Astrocyte (in vitro differentiated cells and primary cell): ENCODE results near the gene CNOT4. TPM values are rescaled to one million over a fixed set of nuclear protein-coding genes. Genes with fewer than 3 reads are reported as not detected.

Experiments used
- DNase-seq: peaks from one replicate; pipeline ENCODE4 v3.0.0-alpha.2; 2010; ENCODE audit warnings: low read depth
- FAIRE-seq: peaks from 2 replicates; lab custom pipeline; 2011; peaks lifted over from hg19 to GRCh38; lab: Jason Lieb, UNC
- H2AFZ ChIP-seq: 2 replicates; pipeline ENCODE4 v1.6.0; 2012; ENCODE audit warnings: low read depth, low read length, inconsistent platforms
- H3K27ac ChIP-seq: 2 replicates; pipeline ENCODE4 v1.5.1; 2011; ENCODE audit warnings: low read depth, low read length, inconsistent platforms
- H3K27me3 ChIP-seq: 2 replicates; pipeline ENCODE4 v1.6.0; 2011; ENCODE audit warnings: low read length, inconsistent platforms; ENCODE audit not compliant: insufficient read depth
- H3K36me3 ChIP-seq: 2 replicates; pipeline ENCODE4 v1.5.1; 2011; ENCODE audit warnings: low read length, inconsistent platforms; ENCODE audit not compliant: insufficient read depth
- H3K4me1 ChIP-seq: 2 replicates; pipeline ENCODE4 v1.5.1; 2011; ENCODE audit warnings: low read length, inconsistent platforms; ENCODE audit not compliant: insufficient read depth
- H3K4me2 ChIP-seq: 2 replicates; pipeline ENCODE4 v1.6.0; 2012; ENCODE audit warnings: low read length, inconsistent platforms
- H3K4me3 ChIP-seq: 2 replicates; pipeline ENCODE4 v1.5.1; 2011; ENCODE audit warnings: low read depth, mild to moderate bottlenecking, low read length, inconsistent platforms; ENCODE audit not compliant: insufficient read depth
- H3K79me2 ChIP-seq: 2 replicates; pipeline ENCODE4 v1.6.0; 2012; ENCODE audit warnings: mild to moderate bottlenecking, low read length, inconsistent platforms; ENCODE audit not compliant: insufficient read depth
- H3K9ac ChIP-seq: 2 replicates; pipeline ENCODE4 v1.6.0; 2012; ENCODE audit warnings: mild to moderate bottlenecking, low read length, inconsistent platforms
- H3K9me3 ChIP-seq: 2 replicates; pipeline ENCODE4 v1.5.1; 2012; ENCODE audit warnings: low read depth, mild to moderate bottlenecking, low read length, inconsistent platforms; ENCODE audit not compliant: insufficient read depth
- H4K20me1 ChIP-seq: 2 replicates; pipeline ENCODE4 v1.6.0; 2012; ENCODE audit warnings: low read length, inconsistent platforms; ENCODE audit not compliant: insufficient read depth
- H3K27ac Mint-ChIP-seq: one replicate; pipeline ENCODE4 v1.8.0; 2021; ENCODE audit warnings: mild to moderate bottlenecking, mixed read lengths; ENCODE audit not compliant: unreplicated experiment
- H3K27me3 Mint-ChIP-seq: one replicate; pipeline ENCODE4 v1.8.0; 2021; ENCODE audit warnings: low read depth, mixed read lengths; ENCODE audit not compliant: unreplicated experiment
- H3K36me3 Mint-ChIP-seq: one replicate; pipeline ENCODE4 v1.8.0; 2021; ENCODE audit warnings: low read depth, mixed read lengths; ENCODE audit not compliant: unreplicated experiment
- H3K4me1 Mint-ChIP-seq: one replicate; pipeline ENCODE4 v1.8.0; 2021; ENCODE audit warnings: low read depth, mixed read lengths; ENCODE audit not compliant: unreplicated experiment
- H3K4me3 Mint-ChIP-seq: one replicate; pipeline ENCODE4 v1.8.0; 2021; ENCODE audit warnings: mild to moderate bottlenecking, moderate library complexity, mixed read lengths; ENCODE audit not compliant: unreplicated experiment
- H3K9me3 Mint-ChIP-seq: one replicate; pipeline ENCODE4 v1.8.0; 2021; ENCODE audit warnings: mild to moderate bottlenecking, mixed read lengths; ENCODE audit not compliant: unreplicated experiment
- CTCF ChIP-seq: IDR thresholded peaks from 2 replicates; pipeline ENCODE4 v1.5.1; 2011; ENCODE audit warnings: low read depth, mild to moderate bottlenecking, inconsistent platforms, low read length, moderate library complexity; ENCODE audit not compliant: insufficient read depth
- EZH2 ChIP-seq: IDR thresholded peaks from 2 replicates; pipeline ENCODE4 v1.6.1; 2012; ENCODE audit warnings: mild to moderate bottlenecking, low read length, inconsistent platforms; ENCODE audit not compliant: insufficient read depth
- total RNA-seq: library from RNA; stranded (reverse); gene quantifications from 2 replicates; pipeline ENCODE4 v1.2.1, GENCODE V29; 2021

The CNOT4 gene
- total RNA-seq, 1 donor from 2014 or later, result 24.9 TPM

DNA sequence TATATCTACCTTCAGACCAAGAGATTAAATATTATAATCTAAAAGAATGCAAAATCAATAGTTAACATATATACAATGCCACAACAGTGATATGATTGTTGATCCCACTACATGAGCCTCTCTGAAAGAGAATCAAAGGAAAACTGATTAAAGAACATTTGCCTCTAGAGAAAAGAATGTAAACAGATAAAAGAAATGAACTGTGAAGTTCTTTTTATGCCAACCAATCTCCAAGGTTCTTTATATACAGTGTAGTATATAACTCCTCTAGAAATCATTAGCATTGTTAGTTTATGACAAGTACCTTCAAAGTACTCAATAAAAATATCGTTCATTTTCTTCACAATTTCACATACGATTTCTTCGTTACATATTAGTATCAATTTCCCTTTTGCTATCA is 20.1 kb downstream of the CNOT4 start:
- no peak for FAIRE-seq
- no peaks in the 10 kb centered on the region for H3K4me1 ChIP-seq

DNA sequence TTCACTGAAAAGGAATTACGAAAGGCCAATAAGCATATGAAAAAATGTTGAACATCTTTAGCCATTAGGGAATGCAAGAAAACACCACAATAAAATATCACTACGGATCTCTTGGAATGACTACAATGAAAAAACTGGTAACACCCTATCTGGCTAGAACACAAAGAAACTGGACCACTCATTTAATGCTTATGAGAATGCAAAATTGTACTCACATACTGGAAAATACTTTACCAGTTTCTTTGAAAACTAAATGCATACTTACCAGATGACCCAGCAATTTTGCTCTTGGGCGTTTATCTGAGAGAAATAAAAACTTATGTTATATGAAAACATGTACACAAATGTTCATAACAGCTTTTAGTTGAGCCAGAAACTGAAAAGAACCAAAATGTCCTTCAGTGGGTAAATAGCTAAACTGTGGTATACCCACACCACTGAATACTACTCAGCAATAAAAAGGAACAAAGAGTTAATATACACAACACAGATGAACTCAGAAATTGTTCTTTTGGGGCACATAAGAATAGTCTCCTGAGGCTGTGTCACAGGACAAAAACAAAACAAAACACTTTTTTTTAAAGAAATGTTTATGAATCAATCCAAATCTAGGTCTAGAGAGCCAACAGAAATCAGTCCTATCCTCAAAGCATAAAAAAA is 23.5 kb downstream of the CNOT4 start:
- Histone ChIP-seq H3K27ac (no peak overlapping the region), H3K36me3 (no peaks in the 10 kb centered on the region), H2AFZ (no peak overlapping the region), H3K9me3 (no peaks in the 10 kb centered on the region), H3K9ac (no peak overlapping the region), H3K79me2 (peaks cover 99% of the 10 kb centered on the region), H3K27me3 (no peaks in the 10 kb centered on the region), H3K4me3 (no peak overlapping the region), H3K4me2 (no peak overlapping the region), H4K20me1 (peaks cover 75% of the 10 kb centered on the region), H3K4me1 (no peaks in the 10 kb centered on the region)
- Mint-ChIP-seq H3K4me3 (no peak overlapping the region), H3K27ac (no peak overlapping the region), H3K4me1 (peaks cover 3% of the 10 kb centered on the region), H3K27me3 (no peaks in the 10 kb centered on the region), H3K9me3 (no peaks in the 10 kb centered on the region), H3K36me3 (no peaks in the 10 kb centered on the region)
- DNase-seq (peak; percentile 38), FAIRE-seq (peak; percentile 13)
- no peak for TF ChIP-seq CTCF
- TF ChIP-seq EZH2, result no peak

More for the DNA sequence above, 20.1 kb downstream of the CNOT4 start:
- H3K36me3 ChIP-seq, result no peaks in the 10 kb centered on the region
- TF ChIP-seq CTCF, result no peak
- no peak for TF ChIP-seq EZH2
- H3K27ac ChIP-seq, result no peak overlapping the region
- H3K9ac ChIP-seq, result no peak overlapping the region
- H3K27me3 ChIP-seq, result no peaks in the 10 kb centered on the region
- Mint-ChIP-seq H3K36me3 (no peaks in the 10 kb centered on the region), H3K9me3 (no peaks in the 10 kb centered on the region), H3K4me1 (peaks cover 5% of the 10 kb centered on the region), H3K27me3 (no peaks in the 10 kb centered on the region), H3K27ac (no peak overlapping the region), H3K4me3 (no peak overlapping the region)
- no peak overlapping the region for H3K4me2 ChIP-seq
- H3K9me3 ChIP-seq, result no peaks in the 10 kb centered on the region
- no peak overlapping the region for H3K4me3 ChIP-seq
- H3K79me2 ChIP-seq, result peaks cover 99% of the 10 kb centered on the region
- no peak for DNase-seq
- peaks cover 84% of the 10 kb centered on the region for H4K20me1 ChIP-seq
- H2AFZ ChIP-seq, result no peak overlapping the region

- H3K9ac ChIP-seq, result no peak overlapping the region
- no peak overlapping the region for H3K27ac ChIP-seq
- H3K27me3 ChIP-seq, result no peaks in the 10 kb centered on the region
- DNase-seq (no peak), FAIRE-seq (no peak)
- H3K9me3 ChIP-seq, result no peaks in the 10 kb centered on the region
- H2AFZ ChIP-seq, result no peak overlapping the region
- no peaks in the 10 kb centered on the region for H3K27me3 Mint-ChIP-seq
- H3K4me3 ChIP-seq, result no peak overlapping the region
- peaks cover 66% of the 10 kb centered on the region for H4K20me1 ChIP-seq
- H3K36me3 ChIP-seq, result no peaks in the 10 kb centered on the region
- peaks cover 89% of the 10 kb centered on the region for H3K79me2 ChIP-seq
- H3K27ac Mint-ChIP-seq, result no peak overlapping the region
- peaks cover 3% of the 10 kb centered on the region for H3K4me1 Mint-ChIP-seq
- no peak overlapping the region for H3K4me2 ChIP-seq
- TF ChIP-seq CTCF, result no peak
- no peak for TF ChIP-seq EZH2
- H3K4me1 ChIP-seq, result no peaks in the 10 kb centered on the region
- no peaks in the 10 kb centered on the region for H3K9me3 Mint-ChIP-seq
- no peak overlapping the region for H3K4me3 Mint-ChIP-seq
- H3K36me3 Mint-ChIP-seq, result no peaks in the 10 kb centered on the region
Measured at GRCh38 chr7:135481598-135481979, 28.3 kb downstream of the CNOT4 start.
